Motor neuron (in vitro differentiated cells): ENCODE data around the gene DDX31. TPM values are rescaled to one million over a fixed set of nuclear protein-coding genes. Genes with fewer than 3 reads are reported as not detected.

Source experiments
- ATAC-seq, 8 experiments: fragments of 200-7000 bp; cut with Tn5 transposase; replicated peaks in 6 of 8; 2 replicates each; pipeline ENCODE4 v1.8.0; 2021; ENCODE audit warnings: mild to moderate bottlenecking in 8 of 8, moderate library complexity in 8 of 8
- H3K27ac ChIP-seq, 2 donors: fragments of 250-450 bp; sonication (Bioruptor Pico); 2 replicates each; pipeline ENCODE4 v1.9.0; 2021; ENCODE audit warnings: antibody characterized with exemption in 2 of 2, mild to moderate bottlenecking in 2 of 2, moderate library complexity in 1 of 2
- H3K4me1 ChIP-seq, 2 donors: fragments of 250-450 bp; sonication (Bioruptor Pico); replicated peaks in 1 of 2; 2 replicates each; pipeline ENCODE4 v1.6.1; 2021; ENCODE audit warnings: antibody characterized with exemption in 2 of 2, mild to moderate bottlenecking in 2 of 2, moderate library complexity in 1 of 2
- H3K4me3 ChIP-seq, 5 donors: fragments of 250-450 bp; sonication (Bioruptor Pico); 2 replicates each; pipeline ENCODE4 v1.9.0; 2021; ENCODE audit warnings: antibody characterized with exemption in 5 of 5, mild to moderate bottlenecking in 5 of 5, moderate library complexity in 4 of 5
- WGBS, 10 experiments: fragments of 450-650 bp; shearing (Covaris generic); methylation state at CpG; one replicate each; pipeline ENCODE4 v1.0.0; 2022; 5-methylcytosine and 5-hydroxymethylcytosine counted together
- in situ Hi-C, 9 experiments: fragments of 400-800 bp; cut with MboI; loops; one replicate each; pipeline ENCODE4 v1.15.0; 2021; ENCODE audit warnings: low sequenced_read_pairs in 9 of 9, low pct_unique_long_range_greater_than_20kb in 2 of 9; ENCODE audit not compliant: unreplicated experiment in 9 of 9
- total RNA-seq, 8 experiments: library from RNA; unstranded; fragments of 300-600 nt; gene quantifications; 2 replicates each; pipeline versions ENCODE4 v1.2.3 to v1.2.4, GENCODE V29; 2022

The DDX31 gene
- total RNA-seq, 8 experiments from 2014 or later: 9.1 to 40.2 (median 13.5) TPM

DNA sequence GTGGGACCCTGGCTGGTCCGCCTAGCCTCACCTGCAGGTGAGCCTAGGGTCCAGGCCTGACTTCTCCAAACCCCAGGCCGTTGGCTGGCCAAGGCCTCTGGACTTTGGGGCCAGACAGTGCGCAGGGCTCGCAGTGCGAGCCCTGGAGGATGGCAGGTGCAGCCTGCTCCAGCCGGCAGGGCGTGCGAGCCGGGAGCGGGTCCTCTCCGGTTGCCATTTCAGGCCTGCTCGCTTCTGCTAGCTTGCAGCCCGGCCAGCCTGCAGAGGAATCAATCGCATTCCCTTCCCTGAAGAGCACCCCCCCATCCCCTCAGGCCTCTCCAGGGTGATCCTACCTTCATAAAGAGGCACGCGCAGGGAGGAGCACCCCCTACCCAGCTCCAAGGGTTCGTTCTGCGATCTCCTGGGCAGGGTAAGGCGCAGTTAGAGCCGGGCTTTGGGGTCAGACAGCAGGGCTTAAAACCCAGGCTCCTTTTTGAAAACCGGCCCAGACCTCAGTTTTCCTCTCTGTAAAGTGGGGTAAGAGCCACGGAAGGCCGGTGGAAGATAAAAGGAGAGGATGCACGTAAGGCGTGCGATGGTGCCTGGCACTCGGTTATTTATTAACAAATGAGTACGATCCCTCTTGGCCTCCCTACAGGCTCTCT, 81.2 kb downstream of the DDX31 start:
- no peak overlapping the region for H3K27ac ChIP-seq
- peak in 1 of 8 experiments; percentile 4 for ATAC-seq
- H3K4me1 ChIP-seq: peaks cover 2 to 5% of the 10 kb centered on the region in 2 donors
- H3K4me3 ChIP-seq: no peak overlapping the region
- in situ Hi-C loops: no loop called here
- 9 to 60% (median 23%) methylated on average over 1 to 16 of the region's 28 CpGs; no CpG with 5 or more reads in 3 of the 10 experiments for WGBS, 10 experiments

DNA sequence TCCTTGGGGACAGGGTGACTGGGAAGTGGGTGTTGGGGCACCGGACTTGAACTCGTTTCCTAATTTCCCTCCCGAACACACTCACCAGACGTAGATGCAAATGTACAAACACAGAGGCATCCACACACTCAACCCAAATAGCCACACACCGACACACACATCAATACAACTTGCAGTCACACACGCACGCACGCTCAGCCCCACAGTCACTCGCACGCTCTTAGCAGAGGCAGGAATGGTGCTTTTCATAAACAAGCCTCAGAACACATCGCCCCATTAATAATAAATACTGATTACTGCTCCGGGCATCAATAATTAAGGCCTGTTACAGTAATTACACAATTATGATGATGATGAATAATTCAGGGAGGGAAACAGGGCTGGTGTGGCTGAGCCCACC, 81.7 kb downstream of the DDX31 start:
- Histone ChIP-seq H3K27ac (no peak overlapping the region), H3K4me3 (no peak overlapping the region), H3K4me1 (peaks cover 2 to 5% of the 10 kb centered on the region in 2 donors)
- ATAC-seq: no peak
- WGBS, 10 experiments: 47 to 82% (median 54%) methylated on average over 1 to 6 of the region's 12 CpGs; no CpG with 5 or more reads in 6 of the 10 experiments
- in situ Hi-C loops: no loop called here

DNA sequence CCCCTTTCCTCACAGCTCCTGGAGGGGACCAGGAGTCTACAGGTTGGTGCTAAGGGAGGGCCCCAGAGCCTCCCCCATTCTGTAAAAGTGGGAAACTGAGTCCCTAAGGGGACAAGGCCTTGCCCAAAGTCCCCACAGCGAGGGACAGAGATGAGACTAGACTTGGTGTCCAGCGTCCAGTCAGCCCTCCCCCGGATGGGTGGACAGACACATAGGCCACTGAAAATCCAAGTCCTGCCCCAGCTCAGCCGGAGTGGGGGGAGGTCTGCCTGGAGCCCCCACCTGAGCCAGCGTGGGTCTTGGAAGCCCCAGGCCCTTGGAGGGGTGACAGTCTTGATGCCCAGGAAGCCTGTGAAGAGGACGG, 82.2 kb downstream of the DDX31 start:
- no peak overlapping the region for H3K27ac ChIP-seq
- 30 to 35% (median 33%) methylated on average over 2 to 3 of the region's 6 CpGs; no CpG with 5 or more reads in 7 of the 10 experiments for WGBS, 10 experiments

DNA sequence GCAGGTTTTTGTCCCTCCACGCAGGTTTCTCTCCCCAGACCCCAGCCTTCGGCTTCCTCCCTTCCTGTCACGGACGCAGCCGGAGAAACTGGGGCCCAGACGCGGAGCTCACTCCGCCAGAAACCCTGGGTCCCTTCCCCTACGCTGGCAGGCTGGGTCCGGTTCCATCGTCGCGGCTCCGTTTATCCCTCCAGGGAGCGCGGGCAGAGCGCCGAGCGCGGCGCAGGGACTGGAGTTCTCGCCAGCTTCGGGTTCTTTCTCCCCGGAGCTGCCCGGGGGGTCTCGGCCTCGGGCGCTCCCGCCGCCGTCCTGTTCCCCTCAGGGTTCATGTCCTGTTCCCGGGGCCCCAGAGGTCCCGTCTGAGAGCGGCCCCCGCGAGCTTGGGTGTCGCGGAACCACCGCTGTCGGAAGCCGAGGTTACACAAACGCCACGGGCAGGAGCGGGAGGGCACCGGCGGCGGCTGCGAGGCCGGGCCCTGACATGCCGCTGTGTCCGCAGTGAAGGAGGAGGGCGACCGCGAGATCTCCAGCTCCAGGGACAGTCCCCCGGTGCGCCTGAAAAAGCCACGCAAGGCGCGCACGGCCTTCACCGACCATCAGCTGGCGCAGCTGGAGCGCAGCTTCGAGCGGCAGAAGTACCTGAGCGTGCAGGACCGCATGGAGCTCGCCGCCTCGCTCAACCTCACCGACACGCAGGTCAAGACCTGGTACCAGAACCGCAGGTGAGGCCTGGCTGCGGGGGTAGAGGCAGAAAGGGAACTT, 82.8 kb downstream of the DDX31 start:
- ATAC-seq: peak in 3 of 8 experiments; percentile 2 to 20 (median 14)
- no peak overlapping the region for H3K4me3 ChIP-seq
- H3K27ac ChIP-seq: no peak overlapping the region
- 0 to 10% (median 0%) methylated on average over 1 to 24 of the region's 74 CpGs; no CpG with 5 or more reads in 5 of the 10 experiments for WGBS, 10 experiments
- in situ Hi-C loops: no loop called here
- peaks cover 2 to 5% of the 10 kb centered on the region in 2 donors for H3K4me1 ChIP-seq

More for the DNA sequence above, 82.2 kb downstream of the DDX31 start:
- no peak for ATAC-seq
- peaks cover 2 to 5% of the 10 kb centered on the region in 2 donors for H3K4me1 ChIP-seq
- in situ Hi-C loops: no loop called here
- no peak overlapping the region for H3K4me3 ChIP-seq

DNA sequence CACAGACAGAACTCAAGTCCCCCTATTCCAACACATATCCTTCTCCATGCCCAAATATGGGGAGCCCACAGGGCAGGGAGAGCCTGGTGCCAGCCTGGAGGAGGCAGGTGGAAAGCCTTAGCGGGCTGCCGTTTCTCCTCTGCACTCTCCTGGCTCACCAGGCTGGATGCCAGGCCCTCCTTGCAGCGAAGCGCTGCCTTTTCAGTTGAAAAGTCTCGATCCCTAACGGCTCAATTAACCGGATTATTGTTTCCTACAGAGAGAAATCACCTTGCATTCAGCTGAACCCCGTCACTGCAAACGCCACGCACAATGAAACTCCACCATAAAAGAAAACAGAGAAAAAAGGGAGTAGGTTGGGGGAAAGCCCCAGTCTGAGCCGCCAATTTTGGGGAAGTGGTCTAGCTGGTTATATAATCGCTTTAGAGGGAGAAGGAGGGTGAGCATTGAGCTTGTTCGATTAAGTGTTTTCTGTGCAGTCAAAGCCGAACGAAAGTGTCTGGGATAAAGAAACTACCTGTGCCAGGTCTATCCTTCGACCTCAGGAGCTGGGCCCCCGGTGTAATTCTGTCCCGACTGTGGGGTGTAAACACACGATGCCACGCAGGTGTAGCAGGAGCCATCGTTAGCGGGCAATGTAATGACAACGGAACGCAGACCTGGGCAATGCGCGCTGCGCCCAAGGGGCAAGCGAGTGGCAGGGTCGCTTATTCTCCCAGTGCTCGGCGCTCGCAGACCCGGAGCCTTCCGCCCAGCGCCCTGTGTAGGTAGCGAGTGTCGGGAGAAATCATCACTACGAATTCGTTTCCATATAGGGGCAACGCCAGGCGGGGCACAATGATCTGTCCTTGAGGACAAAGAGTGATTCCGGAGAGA, 83.6 kb downstream of the DDX31 start:
- in situ Hi-C loops: no loop called here
- no peak overlapping the region for H3K4me3 ChIP-seq
- ATAC-seq: no peak
- H3K27ac ChIP-seq: no peak overlapping the region
- 0 to 45% (median 3%) methylated on average over 4 to 24 of the region's 42 CpGs; no CpG with 5 or more reads in 1 of the 10 experiments for WGBS, 10 experiments
- H3K4me1 ChIP-seq: peaks cover 2 to 5% of the 10 kb centered on the region in 2 donors

DNA sequence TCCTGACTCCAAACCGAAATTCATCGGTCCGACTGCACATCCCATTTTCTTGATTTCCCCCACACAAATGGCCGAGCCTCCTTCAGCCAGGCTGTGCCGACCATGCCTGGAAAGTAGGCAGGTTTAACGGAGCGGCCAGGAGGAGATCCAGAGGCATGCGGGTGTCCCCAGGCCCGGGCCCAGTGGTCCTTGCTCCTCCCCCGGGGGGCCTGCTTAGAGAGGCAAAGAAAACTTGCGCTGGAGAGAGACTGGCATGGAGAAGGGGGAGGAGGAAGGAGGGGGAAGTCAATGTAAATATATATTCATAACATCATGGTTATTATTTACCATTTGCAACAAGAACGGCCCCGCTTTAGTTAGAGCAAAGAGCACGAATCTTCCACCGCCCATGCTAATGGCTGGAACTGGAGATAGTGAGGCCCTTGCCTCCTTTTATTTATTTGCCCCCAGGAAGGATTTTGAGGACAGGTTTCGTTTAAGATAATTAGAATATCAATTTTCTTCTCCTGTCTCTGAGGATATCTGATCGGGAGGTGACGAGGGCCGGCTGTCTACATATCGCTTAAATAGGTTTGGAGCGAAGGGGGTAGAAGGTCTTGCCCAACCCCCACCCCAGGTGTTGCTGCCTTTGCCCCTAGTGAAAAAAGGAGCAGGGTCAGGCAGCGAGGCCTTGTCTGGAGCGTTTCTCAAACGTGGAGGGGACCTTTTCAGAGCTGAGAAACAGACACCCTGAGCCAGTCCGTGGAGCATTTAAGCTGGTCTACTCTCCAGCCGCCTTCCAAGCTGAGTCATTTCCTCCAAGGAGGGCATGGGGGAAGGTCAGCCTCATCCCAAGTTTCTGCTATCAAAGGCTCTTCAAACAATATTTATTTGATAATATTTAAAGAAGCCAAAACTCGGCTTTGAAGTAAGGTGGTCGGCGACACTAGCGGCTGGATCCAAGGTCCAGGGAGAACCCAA, 84.9 kb downstream of the DDX31 start:
- no peaks in the 10 kb centered on the region for H3K4me1 ChIP-seq
- no peak for ATAC-seq
- no peak overlapping the region for H3K4me3 ChIP-seq

DNA sequence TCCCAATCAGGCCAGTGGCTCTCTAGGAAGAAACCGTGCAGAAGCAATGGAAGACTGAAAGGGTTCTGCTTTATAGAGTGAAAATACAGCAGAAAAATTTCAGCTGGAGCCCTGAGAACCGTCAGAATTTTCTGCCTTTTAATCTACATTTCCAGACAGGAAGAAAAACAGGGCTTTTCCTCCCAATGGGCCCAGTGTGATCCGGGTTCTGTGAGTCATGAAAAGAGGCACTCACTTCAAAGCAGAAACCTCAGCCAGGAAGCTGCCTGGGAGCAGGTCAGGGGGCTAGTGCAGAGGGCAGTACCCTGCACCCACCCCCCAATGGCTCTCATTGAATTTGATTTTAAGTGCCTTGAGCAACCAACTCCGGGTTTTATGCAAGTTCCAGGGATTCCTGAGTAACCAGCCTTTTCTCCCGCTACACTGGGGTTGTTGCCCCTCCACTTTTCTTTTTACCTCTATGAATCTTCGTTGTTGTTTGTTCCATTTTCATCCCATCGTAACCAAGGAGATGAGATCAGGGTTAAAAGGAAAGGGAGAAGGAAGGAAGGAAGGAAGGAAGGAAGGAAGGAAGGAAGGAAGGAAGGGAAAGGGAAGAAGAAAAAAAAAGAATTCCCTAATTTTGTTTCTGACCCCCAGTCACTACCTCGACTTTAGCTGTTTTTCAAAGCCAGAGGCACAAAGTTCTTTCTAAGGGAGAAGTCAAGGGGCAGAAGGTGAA, 86.0 kb downstream of the DDX31 start:
- in situ Hi-C loops: no loop called here
- no peak overlapping the region for H3K4me3 ChIP-seq
- 0 to 21% (median 7%) methylated on average over 1 to 7 of the region's 8 CpGs; no CpG with 5 or more reads in 1 of the 10 experiments for WGBS, 10 experiments
- ATAC-seq: no peak
- no peak overlapping the region for H3K27ac ChIP-seq
- no peaks in the 10 kb centered on the region for H3K4me1 ChIP-seq

More for the DNA sequence above, 84.9 kb downstream of the DDX31 start:
- no peak overlapping the region for H3K27ac ChIP-seq
- in situ Hi-C loops: no loop called here
- WGBS, 10 experiments: 0 to 13% (median 10%) methylated on average over 3 to 18 of the region's 30 CpGs; no CpG with 5 or more reads in 1 of the 10 experiments

DNA sequence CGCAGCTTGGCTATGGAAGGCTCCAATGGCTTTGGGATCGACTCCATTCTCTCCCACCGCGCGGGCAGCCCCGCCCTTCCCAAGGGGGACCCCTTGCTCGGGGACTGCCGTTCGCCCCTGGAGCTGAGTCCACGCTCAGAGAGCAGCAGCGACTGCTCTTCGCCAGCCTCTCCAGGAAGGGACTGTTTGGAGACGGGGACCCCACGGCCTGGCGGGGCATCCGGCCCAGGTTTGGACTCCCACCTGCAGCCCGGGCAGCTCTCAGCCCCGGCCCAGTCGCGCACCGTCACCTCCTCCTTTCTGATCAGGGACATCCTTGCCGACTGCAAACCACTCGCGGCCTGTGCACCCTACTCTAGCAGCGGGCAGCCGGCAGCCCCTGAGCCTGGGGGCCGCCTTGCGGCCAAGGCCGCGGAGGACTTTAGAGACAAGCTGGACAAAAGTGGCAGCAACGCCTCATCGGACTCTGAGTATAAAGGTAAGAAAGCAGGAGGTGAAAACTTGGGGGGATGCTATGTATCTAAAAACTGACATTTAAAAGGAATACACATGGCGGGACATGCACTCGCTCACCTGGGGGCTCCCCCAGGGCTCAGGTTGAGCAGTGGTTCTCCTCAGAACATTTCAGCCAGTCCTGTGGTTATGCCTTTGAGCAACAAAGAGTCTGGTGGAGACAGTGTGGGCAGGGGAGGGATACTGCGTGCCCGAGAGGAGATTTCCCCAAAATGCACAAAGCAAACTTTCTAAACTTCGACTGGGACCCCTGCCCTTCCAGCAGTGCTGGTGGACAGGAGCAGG, 86.8 kb downstream of the DDX31 start:
- 0 to 40% (median 8%) methylated on average over 1 to 21 of the region's 37 CpGs; no CpG with 5 or more reads in 4 of the 10 experiments for WGBS, 10 experiments
- ATAC-seq: no peak
- in situ Hi-C loops: no loop called here
- Histone ChIP-seq H3K4me3 (no peak overlapping the region), H3K4me1 (no peaks in the 10 kb centered on the region), H3K27ac (no peak overlapping the region)

DNA sequence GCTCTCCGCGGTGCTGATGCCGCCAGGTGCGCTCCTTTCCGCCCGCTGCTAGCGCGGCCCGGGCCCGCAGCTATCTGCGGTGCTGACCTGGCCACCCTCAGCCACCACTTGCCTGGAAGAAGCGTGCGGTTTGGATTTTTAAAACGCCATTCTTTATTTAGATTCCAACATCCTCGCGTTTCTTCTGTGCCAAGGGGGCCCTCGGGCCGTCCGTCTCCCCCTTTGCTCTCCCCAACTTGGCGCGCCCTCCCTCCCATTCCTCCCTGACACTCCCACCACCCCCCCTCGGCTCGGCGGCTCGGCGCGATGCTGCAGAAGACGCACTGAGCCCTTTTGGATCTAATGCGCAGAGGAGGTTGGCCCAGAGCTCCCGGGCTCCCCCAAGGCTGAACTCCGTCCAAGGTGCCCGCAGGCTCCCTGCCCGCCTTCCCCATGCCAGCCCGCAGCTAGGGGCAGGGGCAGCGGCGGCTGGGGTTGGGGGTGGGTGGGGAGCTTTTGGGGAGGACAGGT, 87.5 kb downstream of the DDX31 start, which contains the start of gene BARHL1:
Gene BARHL1, plus strand, starts transcription at position 331 of the 510 bp plus-strand sequence. CDS start 192 bp downstream, outside the sequence.
- WGBS, 10 experiments: 0% methylated on average over 4 to 7 of the region's 36 CpGs; no CpG with 5 or more reads in 8 of the 10 experiments
- H3K4me1 ChIP-seq: no peaks in the 10 kb centered on the region
- in situ Hi-C loops: no loop called here
- ATAC-seq: peak in 3 of 8 experiments; percentile 3 to 17 (median 6)
- peak within 1 kb of the TSS in 1 of 5 donors; percentile 12 for H3K4me3 ChIP-seq
- H3K27ac ChIP-seq: no peak within 1 kb of the TSS

DNA sequence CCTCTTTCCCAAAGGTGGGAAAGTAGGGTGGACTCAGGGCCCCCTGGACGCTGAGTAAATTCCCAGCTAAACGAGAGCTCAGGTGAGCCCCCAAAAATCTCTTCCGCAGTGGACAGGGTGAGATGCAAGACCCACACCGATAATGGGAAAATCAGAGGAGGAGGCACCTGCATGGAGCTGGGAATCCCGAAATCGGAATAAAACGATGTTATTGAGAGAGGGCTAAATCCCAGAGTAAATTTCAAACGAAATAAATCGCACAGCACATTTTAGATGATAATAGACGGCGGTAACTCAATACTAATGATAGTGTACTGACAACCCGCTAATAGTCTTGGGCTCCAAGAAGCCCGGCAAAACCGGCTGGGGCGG, 90.4 kb downstream of the DDX31 start:
- H3K27ac ChIP-seq: no peak overlapping the region
- 0 to 33% (median 13%) methylated on average over 2 to 11 of the region's 15 CpGs; no CpG with 5 or more reads in 1 of the 10 experiments for WGBS, 10 experiments
- no peaks in the 10 kb centered on the region for H3K4me1 ChIP-seq
- no peak for ATAC-seq
- H3K4me3 ChIP-seq: no peak overlapping the region
- in situ Hi-C loops: loop anchor here in 3 of 9 experiments (10.0 kb wide), 2 partner anchors 75 to 165 kb away; partner anchors contain the start of gene CFAP77 (in 1 of the 3)
